Lower lobe of right lung (tissue), 2 donors: ENCODE measurements around the gene CD82. TPM values are rescaled to one million over a fixed set of nuclear protein-coding genes. Genes with fewer than 3 reads are reported as not detected.

Experiments
- ATAC-seq, 2 donors: fragments of 200-7000 bp; cut with Tn5 transposase; one replicate each; pipeline ENCODE4 v1.9.1; 2020 to 2022; ENCODE audit warnings: mild to moderate bottlenecking in 2 of 2, moderate library complexity in 2 of 2
- DNase-seq: peaks from one replicate; pipeline ENCODE4 v3.0.0-alpha.2; 2020
- H3K27ac ChIP-seq: fragments of 200-600 bp; one replicate; pipeline ENCODE4 v1.8.0; 2022
- H3K27me3 ChIP-seq: fragments of 200-600 bp; one replicate; pipeline ENCODE4 v1.8.0; 2022; ENCODE audit warnings: low read depth
- H3K36me3 ChIP-seq: fragments of 200-600 bp; one replicate; pipeline ENCODE4 v1.8.0; 2022; ENCODE audit warnings: mild to moderate bottlenecking
- H3K4me1 ChIP-seq: fragments of 200-600 bp; one replicate; pipeline ENCODE4 v1.8.0; 2022
- H3K4me3 ChIP-seq: fragments of 200-600 bp; one replicate; pipeline ENCODE4 v1.8.0; 2022; ENCODE audit warnings: mild to moderate bottlenecking
- H3K9me3 ChIP-seq: fragments of 200-600 bp; one replicate; pipeline ENCODE4 v1.8.0; 2022
- intact Hi-C: fragments of 100-400 bp; cut with DNase I; formaldehyde crosslinking; loops from one replicate; pipeline ENCODE4 v1.11.0; 2022
- total RNA-seq: library from RNA; stranded (reverse); fragmentation: NEBNext Ultra II Directional; extraction: Animal tissue kit (Norgen Biotek cat#: 25700); gene quantifications from one replicate; pipeline ENCODE4 v1.2.1, GENCODE V29; 2021
- TF ChIP-seq, protein P1 (sequence below): fragments of 200-600 bp; IDR thresholded peaks from one replicate; pipeline ENCODE4 v1.8.0; 2022; ENCODE audit warnings: antibody characterized with exemption, mild to moderate bottlenecking
- donor health status: DM: no; HTN: yes; CAD: no; lungs with severe emphysema.

Gene CD82
- total RNA-seq, 1 donor from 2014 or later = 129 TPM

- DNase-seq (no peak), ATAC-seq (no peak)
- H3K36me3 ChIP-seq = no peaks in the 10 kb centered on the region
- no peak overlapping the region for H3K4me3 ChIP-seq
- no peak overlapping the region for H3K27ac ChIP-seq
- H3K4me1 ChIP-seq = no peaks in the 10 kb centered on the region
- peaks cover 5% of the 10 kb centered on the region for H3K9me3 ChIP-seq
- no peaks in the 10 kb centered on the region for H3K27me3 ChIP-seq
- intact Hi-C loops = no loop called here
- TF ChIP-seq, protein P1, sequence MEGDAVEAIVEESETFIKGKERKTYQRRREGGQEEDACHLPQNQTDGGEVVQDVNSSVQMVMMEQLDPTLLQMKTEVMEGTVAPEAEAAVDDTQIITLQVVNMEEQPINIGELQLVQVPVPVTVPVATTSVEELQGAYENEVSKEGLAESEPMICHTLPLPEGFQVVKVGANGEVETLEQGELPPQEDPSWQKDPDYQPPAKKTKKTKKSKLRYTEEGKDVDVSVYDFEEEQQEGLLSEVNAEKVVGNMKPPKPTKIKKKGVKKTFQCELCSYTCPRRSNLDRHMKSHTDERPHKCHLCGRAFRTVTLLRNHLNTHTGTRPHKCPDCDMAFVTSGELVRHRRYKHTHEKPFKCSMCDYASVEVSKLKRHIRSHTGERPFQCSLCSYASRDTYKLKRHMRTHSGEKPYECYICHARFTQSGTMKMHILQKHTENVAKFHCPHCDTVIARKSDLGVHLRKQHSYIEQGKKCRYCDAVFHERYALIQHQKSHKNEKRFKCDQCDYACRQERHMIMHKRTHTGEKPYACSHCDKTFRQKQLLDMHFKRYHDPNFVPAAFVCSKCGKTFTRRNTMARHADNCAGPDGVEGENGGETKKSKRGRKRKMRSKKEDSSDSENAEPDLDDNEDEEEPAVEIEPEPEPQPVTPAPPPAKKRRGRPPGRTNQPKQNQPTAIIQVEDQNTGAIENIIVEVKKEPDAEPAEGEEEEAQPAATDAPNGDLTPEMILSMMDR = no peak
Measured at GRCh38 chr11:44550123-44550522, 15.3 kb upstream of the CD82 start.

GRCh38 chr11:44551456-44552139 lies 13.9 kb upstream of the CD82 start:
- H3K4me3 ChIP-seq = no peak overlapping the region
- intact Hi-C loops = no loop called here
- TF ChIP-seq, protein P1 = no peak

DNA sequence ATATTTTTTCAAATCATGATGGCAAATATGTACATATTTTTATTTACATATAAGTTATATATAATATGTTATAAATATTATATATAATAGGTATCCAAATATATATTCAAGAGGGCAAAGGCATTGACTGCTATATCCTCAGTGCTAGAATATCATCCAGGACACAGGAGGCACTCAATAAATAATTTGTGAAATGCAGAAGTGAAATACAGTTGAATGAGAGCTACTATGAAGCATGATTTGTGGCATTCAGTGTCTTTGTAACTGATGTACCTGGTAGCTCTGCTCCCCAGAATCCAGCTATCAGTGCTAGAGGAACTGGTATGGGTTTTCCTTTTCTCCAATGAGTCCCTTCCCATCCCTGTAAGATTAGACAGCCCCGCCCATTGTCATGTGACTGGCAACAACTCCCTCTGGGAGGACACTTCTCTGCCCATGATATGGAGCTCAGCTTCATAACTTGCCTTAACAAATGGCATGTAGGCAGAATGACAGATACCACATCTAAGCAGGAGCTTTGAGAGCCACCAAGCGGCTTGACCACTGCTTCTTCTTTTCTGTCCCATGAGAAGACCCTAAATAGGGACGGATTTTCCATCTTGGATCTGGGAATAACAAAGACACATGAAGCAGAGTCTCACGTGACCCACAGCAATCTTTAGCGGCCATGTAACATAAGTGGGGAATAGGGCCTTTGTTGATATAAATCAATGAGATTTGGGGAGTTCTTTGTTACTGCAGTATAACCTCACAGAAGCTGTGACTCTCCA lies 10.2 kb upstream of the CD82 start:
- peaks cover 13% of the 10 kb centered on the region for H3K4me1 ChIP-seq
- H3K9me3 ChIP-seq = peaks cover 5% of the 10 kb centered on the region
- intact Hi-C loops = no loop called here
- no peaks in the 10 kb centered on the region for H3K36me3 ChIP-seq
- no peak overlapping the region for H3K27ac ChIP-seq
- no peak overlapping the region for H3K4me3 ChIP-seq
- TF ChIP-seq, protein P1 = no peak
- no peaks in the 10 kb centered on the region for H3K27me3 ChIP-seq
- DNase-seq (no peak), ATAC-seq (no peak)

More at GRCh38 chr11:44551456-44552139, 13.9 kb upstream of the CD82 start:
- peaks cover 5% of the 10 kb centered on the region for H3K9me3 ChIP-seq
- no peaks in the 10 kb centered on the region for H3K36me3 ChIP-seq
- peaks cover under 1% of the 10 kb centered on the region for H3K4me1 ChIP-seq
- DNase-seq (no peak), ATAC-seq (no peak)
- H3K27me3 ChIP-seq = no peaks in the 10 kb centered on the region
- no peak overlapping the region for H3K27ac ChIP-seq

DNA sequence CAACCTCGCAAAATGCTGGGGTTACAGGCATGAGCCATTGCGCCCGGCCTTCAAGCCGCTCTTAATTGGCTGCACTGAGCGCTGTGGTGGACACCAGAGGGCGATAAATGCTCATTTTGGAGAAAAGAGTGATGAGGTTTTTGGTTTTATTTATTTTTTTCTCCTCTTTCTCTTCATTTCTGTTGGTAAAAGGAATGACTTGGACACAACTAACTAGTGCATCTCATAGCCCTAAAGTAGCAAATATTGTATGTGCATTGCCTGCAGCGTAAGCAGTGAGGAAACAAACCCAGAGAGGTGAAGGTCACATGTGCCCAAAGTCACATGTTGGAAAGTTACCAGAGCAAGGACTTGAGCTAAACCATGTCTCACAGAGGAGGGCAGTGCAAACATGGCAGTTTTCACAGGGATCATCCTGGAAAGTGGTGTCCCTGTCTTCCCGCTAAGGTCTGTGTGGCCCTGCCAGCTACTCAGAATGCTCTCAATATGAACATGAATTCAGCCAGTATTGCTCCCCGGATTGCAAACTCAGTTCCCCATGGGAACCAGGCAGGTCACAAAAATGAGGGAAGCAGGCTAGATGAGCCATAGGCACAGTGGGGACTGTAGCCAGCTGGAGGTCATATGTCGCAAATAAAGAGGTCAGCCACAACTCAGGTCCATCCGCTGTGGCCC lies 8.6 kb upstream of the CD82 start:
- TF ChIP-seq, protein P1 = peak; percentile 81

DNA sequence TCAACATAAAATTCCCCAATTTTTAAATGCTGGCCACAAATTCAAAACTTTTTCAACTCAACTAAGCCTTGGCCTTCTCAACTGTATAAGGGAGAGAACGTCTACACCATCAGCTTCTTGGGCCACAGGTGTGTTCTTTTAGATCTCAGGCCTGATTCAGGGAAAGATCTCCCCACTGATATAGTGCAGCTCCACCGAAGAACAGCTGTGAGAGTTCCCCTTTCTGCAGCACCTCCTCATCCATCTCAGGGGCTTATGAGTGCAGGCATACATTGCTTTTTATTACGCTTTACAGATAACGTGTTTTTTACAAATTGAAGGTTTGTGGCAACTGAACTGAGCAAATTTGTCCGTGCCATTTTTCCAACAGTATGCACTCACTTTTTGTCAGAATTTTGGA lies 8.0 kb upstream of the CD82 start:
- Histone ChIP-seq H3K36me3 (no peaks in the 10 kb centered on the region), H3K27me3 (no peaks in the 10 kb centered on the region), H3K9me3 (peaks cover 5% of the 10 kb centered on the region), H3K4me1 (peaks cover 13% of the 10 kb centered on the region), H3K27ac (no peak overlapping the region), H3K4me3 (no peak overlapping the region)
- no peak for ATAC-seq
- intact Hi-C loops = no loop called here
- no peak for DNase-seq
- TF ChIP-seq, protein P1 = no peak

More for the DNA sequence above, 8.6 kb upstream of the CD82 start:
- Histone ChIP-seq H3K4me1 (peaks cover 13% of the 10 kb centered on the region), H3K4me3 (no peak overlapping the region), H3K9me3 (peaks cover 5% of the 10 kb centered on the region), H3K27me3 (no peaks in the 10 kb centered on the region), H3K27ac (no peak overlapping the region), H3K36me3 (no peaks in the 10 kb centered on the region)
- intact Hi-C loops = no loop called here
- ATAC-seq (peak; percentile 79 to 88), DNase-seq (peak; percentile 76)
